GM12891 (cell line): Measurements from ENCODE around the gene PIK3R2.

Experiments
- POLR2A ChIP-seq: IDR thresholded peaks from 2 replicates; pipeline ENCODE4 v1.6.1; 2011; ENCODE audit warnings: low read depth, low read length, control low read depth
- POLR2AphosphoS5 ChIP-seq: IDR thresholded peaks from 2 replicates; pipeline ENCODE4 v1.6.1; 2011; ENCODE audit warnings: low read depth, low read length, control low read depth
- SPI1 ChIP-seq: IDR thresholded peaks from 2 replicates; pipeline ENCODE4 v1.6.1; 2011; ENCODE audit warnings: low read depth, low read length, control low read depth
- TAF1 ChIP-seq: IDR thresholded peaks from 2 replicates; pipeline ENCODE4 v1.6.1; 2011; ENCODE audit warnings: low read depth, low read length, control low read depth

DNA sequence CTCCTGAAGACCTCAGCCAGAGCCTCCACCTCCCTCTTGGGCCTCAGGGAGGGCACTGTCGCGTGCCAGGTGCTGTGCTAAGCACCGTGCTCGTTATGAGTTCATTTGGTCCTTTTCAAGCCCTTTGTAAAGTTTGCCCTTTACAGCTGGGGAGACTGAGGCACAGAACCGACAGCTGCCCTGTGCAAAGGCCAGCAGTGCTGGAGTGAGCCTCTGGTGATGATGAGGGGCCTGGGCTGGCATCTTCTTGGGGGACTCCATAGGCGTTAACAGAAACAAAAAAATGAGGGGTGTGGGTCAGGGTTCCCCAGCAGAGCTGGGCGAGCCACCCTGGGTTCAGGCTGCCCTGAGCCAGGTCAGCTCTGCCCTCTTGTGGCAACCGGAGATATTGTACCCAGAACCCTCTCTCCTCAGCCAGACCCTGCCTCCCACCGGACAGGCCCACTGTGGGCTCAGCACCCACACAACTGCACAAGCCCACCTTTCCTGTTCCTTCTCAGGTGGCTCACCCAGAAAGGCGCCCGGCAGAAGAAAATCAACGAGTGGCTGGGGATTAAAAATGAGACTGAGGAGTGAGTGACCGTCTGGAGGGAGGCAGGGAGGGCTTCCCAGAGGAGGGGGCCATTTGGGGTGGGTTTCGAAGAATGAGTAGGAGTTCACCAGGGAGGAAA is 15.1 kb downstream of the PIK3R2 start:
- TF ChIP-seq POLR2A (no peak), TAF1 (no peak), SPI1 (no peak), POLR2AphosphoS5 (no peak)
